NCI-H748 treated with DMSO at 0.1 percent for 48 hours (cell line): ENCODE results near the gene TMEM50B.
A peak's percentile ranks its signal among the peaks of the same experiment; 100 is the strongest.
"Not testable (repeated sequence)": the region's sequence is repeated elsewhere in the genome, so short reads cannot be mapped to it uniquely, and the experiment has no call there.

ENCODE experiments used
- DNase-seq: peaks from one replicate; lab custom pipeline; 2025; lab: John Stamatoyannopoulos, UW

Gene TMEM50B

GRCh38 chr21:33478182-33478581 lies 1.6 kb downstream of the TMEM50B start:
- DNase-seq, result no peak

- no peak for DNase-seq
These were observed 2.7 kb downstream of the TMEM50B start for GRCh38 chr21:33477066-33477465.

GRCh38 chr21:33473344-33473743 lies 6.4 kb downstream of the TMEM50B start:
- no peak for DNase-seq

- no peak for DNase-seq
These were observed 9.1 kb downstream of the TMEM50B start for GRCh38 chr21:33470701-33471100.

GRCh38 chr21:33469183-33469582 lies 10.6 kb downstream of the TMEM50B start:
- DNase-seq, result not testable (repeated sequence)

GRCh38 chr21:33461538-33462250 lies 18.1 kb downstream of the TMEM50B start:
- no peak for DNase-seq

- no peak for DNase-seq
These were observed 20.9 kb downstream of the TMEM50B start for GRCh38 chr21:33458861-33459260.

- DNase-seq, result no peak
These were observed 23.9 kb downstream of the TMEM50B start for GRCh38 chr21:33455686-33456446.

GRCh38 chr21:33452362-33452761 lies 27.4 kb downstream of the TMEM50B start:
- DNase-seq, result no peak

- DNase-seq, result no peak
These were observed 28.1 kb downstream of the TMEM50B start for GRCh38 chr21:33451634-33452071.

- no peak for DNase-seq
These were observed 30.2 kb downstream of the TMEM50B start for GRCh38 chr21:33449616-33450015.

GRCh38 chr21:33446620-33447019 lies 33.2 kb downstream of the TMEM50B start:
- not testable (repeated sequence) for DNase-seq

GRCh38 chr21:33444499-33444898 lies 35.3 kb downstream of the TMEM50B start:
- DNase-seq, result no peak

- DNase-seq, result no peak
These were observed 36.6 kb downstream of the TMEM50B start for GRCh38 chr21:33443194-33443593.

GRCh38 chr21:33441489-33442477 lies 38.0 kb downstream of the TMEM50B start:
- DNase-seq, result peak; percentile 57

GRCh38 chr21:33437140-33437539 lies 42.6 kb downstream of the TMEM50B start:
- no peak for DNase-seq

- no peak for DNase-seq
These were observed 44.9 kb downstream of the TMEM50B start for GRCh38 chr21:33434770-33435360.

- no peak for DNase-seq
These were observed 46.2 kb downstream of the TMEM50B start for GRCh38 chr21:33433425-33434114.

GRCh38 chr21:33433001-33433400 lies 46.8 kb downstream of the TMEM50B start:
- DNase-seq, result no peak

GRCh38 chr21:33432496-33432895 lies 47.3 kb downstream of the TMEM50B start:
- DNase-seq, result no peak

- no peak for DNase-seq
These were observed 48.9 kb downstream of the TMEM50B start for GRCh38 chr21:33430858-33431257.
